Transverse colon (tissue), 4 donors: ENCODE measurements around the gene ZSCAN26. TPM values are rescaled to one million over a fixed set of nuclear protein-coding genes. Genes with fewer than 3 reads are reported as not detected.

Source experiments
- DNase-seq: peaks from one replicate; pipeline ENCODE4 v3.0.0-alpha.2; 2019
- H3K27ac ChIP-seq, 4 donors: fragments of 200-600 bp; sonication (generic); 2 replicates each; pipeline ENCODE4 v1.5.1; 2016 to 2018; ENCODE audit warnings: inconsistent platforms in 4 of 4
- H3K27me3 ChIP-seq: fragments of 200-600 bp; sonication (generic); 2 replicates; pipeline ENCODE4 v1.5.1; 2017; ENCODE audit warnings: inconsistent platforms
- H3K36me3 ChIP-seq, 4 donors: fragments of 200-600 bp; sonication (generic); 2 replicates each; pipeline ENCODE4 v1.5.1; 2017 to 2019; ENCODE audit warnings: inconsistent platforms in 4 of 4
- H3K4me1 ChIP-seq, 4 donors: fragments of 200-600 bp; sonication (generic); 2 replicates each; pipeline ENCODE4 v1.5.1; 2017 to 2020; ENCODE audit warnings: inconsistent platforms in 4 of 4
- H3K4me3 ChIP-seq, 4 donors: fragments of 200-600 bp; sonication (generic); 1 replicate in 1 of 4; 2 replicates in 3 of 4; pipeline versions ENCODE4 v1.5.1 to v1.6.1; 2017 to 2019; ENCODE audit warnings: inconsistent platforms in 4 of 4
- H3K9me3 ChIP-seq, 2 donors: fragments of 200-600 bp; sonication (generic); 2 replicates each; pipeline ENCODE4 v1.5.1; 2017 to 2019; ENCODE audit warnings: inconsistent platforms in 2 of 2
- EP300 ChIP-seq: sonication (generic); formaldehyde crosslinking; IDR thresholded peaks from one replicate; pipeline ENCODE4 v1.6.1; 2017; ENCODE audit warnings: antibody characterized with exemption, low read depth
- POLR2A ChIP-seq: fragments of 450-650 bp; IDR thresholded peaks from one replicate; pipeline ENCODE4 v1.6.1; 2016; ENCODE audit warnings: antibody characterized with exemption, mild to moderate bottlenecking, moderate library complexity
- POLR2AphosphoS5 ChIP-seq, 3 donors: sonication (generic); formaldehyde crosslinking; IDR thresholded peaks; one replicate each; pipeline ENCODE4 v1.6.1; 2016; ENCODE audit warnings: antibody characterized with exemption in 3 of 3
- WGBS, 2 donors: methylation state at CpG; one replicate each; pipeline ENCODE4 v1.1.5; 2018; ENCODE audit warnings: low coverage in 1 of 2; 5-methylcytosine and 5-hydroxymethylcytosine counted together
- in situ Hi-C, 4 donors: fragments of 200-750 bp; cut with MboI; loops; one replicate each; pipeline versions ENCODE4 v1.15.0 to v1.15.1; 2017; ENCODE audit warnings: low sequenced_read_pairs in 3 of 4, low pct_ligation_motif_present in 1 of 4, low pct_unique_long_range_greater_than_20kb in 1 of 4
- intact Hi-C: fragments of 100-400 bp; cut with DNase I; formaldehyde crosslinking; loops from one replicate; pipeline ENCODE4 v1.15.1; 2023; ENCODE audit warnings: low total_unique reads
- total RNA-seq, 4 donors: library from RNA; depleted of rRNA; stranded (reverse); fragments of >200 nt; gene quantifications; one replicate each; pipeline ENCODE4 v1.1.0, GENCODE V29; 2016
- TF ChIP-seq, protein P1 (sequence below), 5 experiments: fragments of 200-600 bp in 3 of 5; fragments of 450-650 bp in 2 of 5; sonication (generic) in 3 of 5; IDR thresholded peaks; 1 replicate in 2 of 5; 2 replicates in 3 of 5; pipeline ENCODE4 v1.5.1; 2016 to 2017; ENCODE audit warnings: antibody characterized with exemption in 5 of 5, inconsistent platforms in 3 of 5, mild to moderate bottlenecking in 2 of 5, moderate library complexity in 1 of 5

Gene ZSCAN26
- total RNA-seq, 4 donors from 2014 or later, result 13.9 to 19.4 (median 17.6) TPM

DNA sequence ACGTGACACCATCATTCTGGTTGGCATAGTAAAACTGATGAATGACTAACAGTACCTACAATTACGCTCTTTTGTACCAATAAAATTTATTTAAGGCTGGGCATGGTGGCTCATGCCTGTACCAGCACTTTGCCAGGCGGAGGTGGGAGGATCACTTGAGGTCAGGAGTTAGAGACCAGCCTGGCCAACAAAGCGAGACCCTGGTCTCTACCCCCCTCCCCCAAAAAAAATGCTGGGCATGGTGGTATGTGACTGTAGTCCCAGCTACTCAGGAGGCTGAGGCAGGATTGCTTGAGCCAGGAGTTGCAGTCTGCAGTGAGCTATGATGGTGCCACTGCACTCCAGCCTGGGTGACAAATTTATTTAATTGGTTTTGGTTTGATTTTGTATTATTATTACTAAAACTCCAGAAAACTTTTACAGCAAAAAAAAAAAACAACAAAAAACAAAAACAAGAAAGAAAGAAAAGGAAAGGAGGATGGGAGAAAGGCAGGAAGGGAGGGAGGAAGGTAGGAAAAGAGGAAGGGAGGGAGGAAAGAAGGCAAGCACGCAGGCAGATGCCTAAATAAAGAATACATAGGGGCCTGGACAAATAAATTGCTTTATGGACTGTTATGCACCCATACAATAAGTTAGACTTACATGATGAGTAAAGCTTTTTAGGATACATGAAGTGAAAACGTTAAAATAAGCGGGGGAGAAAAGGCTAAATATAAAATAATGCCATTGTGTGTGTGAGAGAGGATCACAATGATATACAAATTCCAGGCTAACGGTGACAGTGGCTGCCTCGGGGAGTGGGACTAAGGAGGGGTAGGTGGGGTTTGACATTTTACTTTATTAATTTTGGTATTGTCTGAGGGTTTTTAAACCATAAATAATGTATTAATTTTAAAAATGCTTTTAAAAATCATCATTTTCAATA lies 42.5 kb upstream of the ZSCAN26 start:
- H3K4me1 ChIP-seq, result peaks cover 0 to 19% (median 7%) of the 10 kb centered on the region in 4 donors
- H3K27me3 ChIP-seq, result peaks cover 15% of the 10 kb centered on the region
- no peak for DNase-seq
- in situ Hi-C loops, result no loop called here
- peak overlapping the region; percentile 76 to 85 (median 80) for H3K27ac ChIP-seq
- peaks cover 0 to 19% (median 7%) of the 10 kb centered on the region in 4 donors for H3K36me3 ChIP-seq
- no peaks in the 10 kb centered on the region for H3K9me3 ChIP-seq
- intact Hi-C loops, result no loop called here
- 49 to 56% methylated on average over 8 to 9 of the region's 9 CpGs for WGBS, 2 donors
- TF ChIP-seq POLR2A (no peak), EP300 (no peak), POLR2AphosphoS5 (IDR thresholded peaks at IDR 0.05) (no peak)
- TF ChIP-seq, protein P1, sequence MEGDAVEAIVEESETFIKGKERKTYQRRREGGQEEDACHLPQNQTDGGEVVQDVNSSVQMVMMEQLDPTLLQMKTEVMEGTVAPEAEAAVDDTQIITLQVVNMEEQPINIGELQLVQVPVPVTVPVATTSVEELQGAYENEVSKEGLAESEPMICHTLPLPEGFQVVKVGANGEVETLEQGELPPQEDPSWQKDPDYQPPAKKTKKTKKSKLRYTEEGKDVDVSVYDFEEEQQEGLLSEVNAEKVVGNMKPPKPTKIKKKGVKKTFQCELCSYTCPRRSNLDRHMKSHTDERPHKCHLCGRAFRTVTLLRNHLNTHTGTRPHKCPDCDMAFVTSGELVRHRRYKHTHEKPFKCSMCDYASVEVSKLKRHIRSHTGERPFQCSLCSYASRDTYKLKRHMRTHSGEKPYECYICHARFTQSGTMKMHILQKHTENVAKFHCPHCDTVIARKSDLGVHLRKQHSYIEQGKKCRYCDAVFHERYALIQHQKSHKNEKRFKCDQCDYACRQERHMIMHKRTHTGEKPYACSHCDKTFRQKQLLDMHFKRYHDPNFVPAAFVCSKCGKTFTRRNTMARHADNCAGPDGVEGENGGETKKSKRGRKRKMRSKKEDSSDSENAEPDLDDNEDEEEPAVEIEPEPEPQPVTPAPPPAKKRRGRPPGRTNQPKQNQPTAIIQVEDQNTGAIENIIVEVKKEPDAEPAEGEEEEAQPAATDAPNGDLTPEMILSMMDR (IDR thresholded peaks at IDR 0.05), result no peak
- peak overlapping the region; percentile 66 to 77 (median 68) for H3K4me3 ChIP-seq

DNA sequence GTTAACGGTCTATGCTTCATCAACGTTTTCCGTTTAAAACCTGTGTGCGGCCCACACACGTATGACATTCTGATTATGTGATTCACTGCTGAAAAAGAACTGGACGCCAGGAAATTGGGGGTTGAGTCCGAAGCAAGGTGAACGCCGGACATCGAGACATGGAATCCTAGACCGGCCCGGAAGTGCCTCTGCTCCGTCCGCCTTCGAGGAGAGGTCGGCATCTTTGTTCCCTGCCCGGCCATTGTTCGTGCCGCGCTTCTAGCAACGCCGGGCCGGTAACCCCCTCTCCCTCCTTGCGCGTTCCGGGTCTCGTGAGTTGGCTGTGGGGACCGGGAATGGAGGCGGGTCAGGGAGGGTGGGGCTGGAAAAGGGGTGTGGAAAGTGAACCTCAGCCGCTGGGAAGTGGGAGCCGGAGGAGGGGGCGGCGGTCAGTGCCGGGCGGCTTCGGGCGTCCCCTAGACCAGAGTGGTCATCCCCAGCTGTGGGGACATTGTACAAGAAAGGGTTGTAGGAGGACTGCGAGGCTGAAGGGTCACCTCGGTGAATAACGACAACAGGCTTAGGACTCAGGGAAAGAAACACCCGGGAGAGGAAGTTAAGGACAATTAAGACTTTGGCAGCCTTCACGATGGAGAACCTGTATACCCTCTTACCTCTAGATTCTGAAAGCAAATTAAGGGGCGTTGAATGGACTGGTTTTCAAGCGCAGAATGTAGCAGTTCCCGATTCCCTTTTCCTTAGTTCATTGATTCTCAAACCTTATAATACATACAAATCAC lies 41.7 kb upstream of the ZSCAN26 start, which contains the start of gene ZSCAN9:
TSS of gene ZSCAN9 (plus strand) at position 220 of the 779 bp plus-strand sequence. CDS start 1,810 bp downstream, outside the sequence.
- no peaks in the 10 kb centered on the region for H3K9me3 ChIP-seq
- TF ChIP-seq POLR2A (peak; percentile 31), POLR2AphosphoS5 (IDR thresholded peaks at IDR 0.05) (peak; percentile 47 to 71 (median 52))
- TF ChIP-seq, protein P1 (IDR thresholded peaks at IDR 0.05), result no peak
- peak; percentile 86 for DNase-seq
- peaks cover 0 to 18% (median 7%) of the 10 kb centered on the region in 4 donors for H3K4me1 ChIP-seq
- 0 to 1% methylated on average over 14 to 42 of the region's 45 CpGs for WGBS, 2 donors
- in situ Hi-C loops, result no loop called here
- intact Hi-C loops, result no loop called here
- H3K27me3 ChIP-seq, result peaks cover 12% of the 10 kb centered on the region
- H3K4me3 ChIP-seq, result peak within 1 kb of the TSS; percentile 66 to 77 (median 68)
- peak within 1 kb of the TSS; percentile 76 to 85 (median 80) for H3K27ac ChIP-seq
- peaks cover 0 to 27% (median 11%) of the 10 kb centered on the region in 4 donors for H3K36me3 ChIP-seq

- Histone ChIP-seq H3K4me1 (peaks cover 0 to 18% (median 7%) of the 10 kb centered on the region in 4 donors), H3K27me3 (peaks cover 6% of the 10 kb centered on the region), H3K4me3 (no peak overlapping the region), H3K9me3 (no peaks in the 10 kb centered on the region), H3K27ac (no peak overlapping the region), H3K36me3 (peaks cover 0 to 34% (median 15%) of the 10 kb centered on the region in 4 donors)
- in situ Hi-C loops, result no loop called here
- intact Hi-C loops, result no loop called here
- 88 to 90% methylated on average over 2 of the region's 2 CpGs for WGBS, 2 donors
- DNase-seq, result no peak
- no peak for TF ChIP-seq EP300
- TF ChIP-seq, protein P1 (IDR thresholded peaks at IDR 0.05), result no peak
- TF ChIP-seq POLR2A, result no peak
- no peak for TF ChIP-seq POLR2AphosphoS5 (IDR thresholded peaks at IDR 0.05)
These were observed 40.5 kb upstream of the ZSCAN26 start for GRCh38 chr6:28226460-28226859.

DNA sequence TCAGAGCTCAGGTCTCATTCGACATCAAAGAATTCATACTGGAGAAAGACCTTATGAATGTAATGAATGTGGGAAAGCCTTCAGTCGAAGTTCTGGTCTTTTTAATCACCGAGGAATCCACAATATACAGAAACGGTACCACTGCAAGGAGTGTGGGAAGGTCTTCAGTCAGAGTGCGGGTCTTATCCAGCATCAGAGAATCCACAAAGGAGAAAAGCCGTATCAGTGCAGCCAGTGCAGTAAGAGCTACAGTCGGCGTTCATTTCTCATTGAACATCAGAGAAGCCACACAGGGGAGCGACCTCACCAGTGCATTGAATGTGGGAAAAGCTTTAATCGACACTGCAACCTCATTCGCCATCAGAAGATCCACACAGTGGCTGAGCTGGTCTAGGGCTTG lies 34.2 kb upstream of the ZSCAN26 start:
- TF ChIP-seq, protein P1 (IDR thresholded peaks at IDR 0.05), result no peak
- no peak for TF ChIP-seq EP300
- TF ChIP-seq POLR2AphosphoS5 (IDR thresholded peaks at IDR 0.05), result no peak
- no peak for TF ChIP-seq POLR2A
- intact Hi-C loops, result no loop called here
- no peak for DNase-seq

More for the DNA sequence above, 34.2 kb upstream of the ZSCAN26 start:
- Histone ChIP-seq H3K9me3 (no peaks in the 10 kb centered on the region), H3K4me1 (no peaks in the 10 kb centered on the region), H3K27me3 (no peaks in the 10 kb centered on the region), H3K36me3 (peaks cover 0 to 49% (median 15%) of the 10 kb centered on the region in 4 donors), H3K27ac (no peak overlapping the region), H3K4me3 (no peak overlapping the region)
- in situ Hi-C loops, result no loop called here
- WGBS, 2 donors, result 90 to 97% methylated on average over 4 to 11 of the region's 11 CpGs
